22Rv1 (cell line): ENCODE results near the gene CREG2.
"Not testable (repeated sequence)": the region's sequence is repeated elsewhere in the genome, so short reads cannot be mapped to it uniquely, and the experiment has no call there.

Source experiments
- H3K27ac ChIP-seq: fragments of 450-650 bp; 2 replicates; pipeline ENCODE4 v1.5.1; 2017
- CTCF ChIP-seq: fragments of 450-650 bp; IDR thresholded peaks from 2 replicates; pipeline ENCODE4 v1.5.1; 2017; ENCODE audit warnings: mild to moderate bottlenecking
- ZFX ChIP-seq: fragments of 450-650 bp; IDR thresholded peaks from 2 replicates; pipeline ENCODE4 v1.6.1; 2017; ENCODE audit warnings: antibody characterized with exemption, borderline replicate concordance

Gene CREG2

GRCh38 chr2:101327863-101328394 is 59.4 kb downstream of the CREG2 start:
- H3K27ac ChIP-seq: peak overlapping the region; percentile 75
- TF ChIP-seq CTCF: no peak
- no peak for TF ChIP-seq ZFX

- TF ChIP-seq CTCF (no peak), ZFX (no peak)
These were observed 61.9 kb downstream of the CREG2 start for GRCh38 chr2:101325425-101325824.

GRCh38 chr2:101316568-101316967 is 70.7 kb downstream of the CREG2 start:
- H3K27ac ChIP-seq: not testable (repeated sequence)

More at GRCh38 chr2:101325425-101325824, 61.9 kb downstream of the CREG2 start:
- H3K27ac ChIP-seq: no peak overlapping the region

- TF ChIP-seq ZFX (no peak), CTCF (no peak)
- H3K27ac ChIP-seq: no peak overlapping the region
These were observed 75.6 kb downstream of the CREG2 start for GRCh38 chr2:101311696-101312017.

- H3K27ac ChIP-seq: no peak overlapping the region
- TF ChIP-seq CTCF: no peak
These were observed 76.2 kb downstream of the CREG2 start for GRCh38 chr2:101310834-101311695.

GRCh38 chr2:101310090-101310833 is 77.0 kb downstream of the CREG2 start:
- H3K27ac ChIP-seq: no peak overlapping the region
- TF ChIP-seq CTCF (no peak), ZFX (no peak)

GRCh38 chr2:101308432-101309210 is 78.7 kb downstream of the CREG2 start, which contains the start of gene RNF149:
RNF149 (minus strand) TSS chr2:101308701; CDS start chr2:101308588, 113 bp downstream.
- peak within 1 kb of the TSS; percentile 52 for H3K27ac ChIP-seq
- TF ChIP-seq ZFX: no peak
- no peak for TF ChIP-seq CTCF
